Right lobe of liver (tissue), 6 donors: ENCODE data around the gene WDR27. TPM values are rescaled to one million over a fixed set of nuclear protein-coding genes. Genes with fewer than 3 reads are reported as not detected.

Experiments used
- ATAC-seq, 4 donors: fragments of 200-7000 bp; cut with Tn5 transposase; one replicate each; pipeline ENCODE4 v1.9.1; 2020; ENCODE audit warnings: mild to moderate bottlenecking in 4 of 4, moderate library complexity in 4 of 4
- DNase-seq, 3 donors: peaks; one replicate each; pipeline ENCODE4 v3.0.0-alpha.2; 2020
- H3K27ac ChIP-seq, 3 donors: fragments of 200-600 bp; one replicate each; pipeline ENCODE4 v1.8.0; 2022
- H3K27me3 ChIP-seq, 2 donors: fragments of 200-600 bp; one replicate each; pipeline ENCODE4 v1.8.0; 2022
- H3K36me3 ChIP-seq, 4 donors: fragments of 200-600 bp; sonication (generic) in 1 of 4; one replicate each; pipeline versions ENCODE4 v1.5.1 to v1.8.0; 2017 to 2022; ENCODE audit warnings: control low read depth in 1 of 4
- H3K4me1 ChIP-seq, 4 donors: fragments of 200-600 bp; sonication (generic) in 1 of 4; one replicate each; pipeline versions ENCODE4 v1.5.1 to v1.8.0; 2017 to 2022; ENCODE audit warnings: control low read depth in 1 of 4
- H3K4me3 ChIP-seq, 3 donors: fragments of 200-600 bp; one replicate each; pipeline ENCODE4 v1.8.0; 2022
- H3K9me3 ChIP-seq, 4 donors: fragments of 200-600 bp; sonication (generic) in 1 of 4; one replicate each; pipeline versions ENCODE4 v1.5.1 to v1.8.0; 2017 to 2022; ENCODE audit warnings: control low read depth in 1 of 4
- CTCF ChIP-seq, 4 donors: fragments of 200-600 bp in 3 of 4; fragments of 450-650 bp in 1 of 4; IDR thresholded peaks; one replicate each; pipeline versions ENCODE4 v1.5.1 to v1.8.0; 2016 to 2022; ENCODE audit warnings: antibody characterized with exemption in 4 of 4, mild to moderate bottlenecking in 2 of 4
- POLR2A ChIP-seq: fragments of 450-650 bp; IDR thresholded peaks from one replicate; pipeline ENCODE4 v1.6.1; 2017; ENCODE audit warnings: antibody characterized with exemption, mild to moderate bottlenecking
- WGBS: methylation state at CpG from one replicate; pipeline ENCODE4 v1.1.6; 2018; ENCODE audit warnings: low coverage, low lambda C conversion rate; ENCODE audit not compliant: insufficient coverage; ENCODE audit errors: missing lambda C conversion rate; 5-methylcytosine and 5-hydroxymethylcytosine counted together
- intact Hi-C, 2 donors: fragments of 100-400 bp; cut with DNase I; formaldehyde crosslinking; loops; one replicate each; pipeline versions ENCODE4 v1.11.2 to v1.14.1; 2022
- total RNA-seq, 6 experiments: library from RNA; depleted of rRNA in 2 of 6; stranded (reverse); fragments of >200 nt in 2 of 6; fragmentation: NEBNext Ultra II Directional in 3 of 6; extraction: Animal tissue kit (Norgen Biotek cat#: 25700) in 3 of 6; gene quantifications; one replicate each; pipeline versions ENCODE4 v1.1.0 to v1.2.4, GENCODE V29; 2016 to 2023
- donor health status: DM: no; HTN: yes; CAD: no.
- donor health status: DM: no; HTN: no; CAD: no.
- donor health status: DM: no; HTN: no; CAD: no.
- donor health status: DM: no; HTN: yes; CAD: no.
- donor health status: DM: no; HTN: yes; CAD: no.

The WDR27 gene
- total RNA-seq, 6 experiments from 2014 or later: 8.2 to 26.8 (median 12.7) TPM

- H3K4me1 ChIP-seq: no peaks in the 10 kb centered on the region
- intact Hi-C loops: no loop called here
These were observed 249.5 kb downstream of the WDR27 start for GRCh38 chr6:169452117-169452868.

GRCh38 chr6:169451065-169451838 is 250.6 kb downstream of the WDR27 start:
- DNase-seq (no peak), ATAC-seq (no peak)
- Histone ChIP-seq H3K27me3 (no peaks in the 10 kb centered on the region), H3K36me3 (no peaks in the 10 kb centered on the region), H3K9me3 (no peaks in the 10 kb centered on the region), H3K27ac (peak overlapping the region in 1 of 3 donors; percentile 7), H3K4me3 (no peak overlapping the region), H3K4me1 (no peaks in the 10 kb centered on the region)
- WGBS: 81% methylated on average over 14 of the region's 14 CpGs
- TF ChIP-seq POLR2A (no peak), CTCF (IDR thresholded peaks at IDR 0.05) (no peak)
- intact Hi-C loops: no loop called here

More at GRCh38 chr6:169452117-169452868, 249.5 kb downstream of the WDR27 start:
- Histone ChIP-seq H3K4me3 (no peak overlapping the region), H3K9me3 (no peaks in the 10 kb centered on the region), H3K36me3 (no peaks in the 10 kb centered on the region), H3K27ac (peak overlapping the region in 1 of 3 donors; percentile 7), H3K27me3 (no peaks in the 10 kb centered on the region)
- peak in 1 of 4 donors; percentile 25 for ATAC-seq
- WGBS: 75% methylated on average over 20 of the region's 36 CpGs
- no peak for DNase-seq
- no peak for TF ChIP-seq CTCF (IDR thresholded peaks at IDR 0.05)
- no peak for TF ChIP-seq POLR2A

- intact Hi-C loops: no loop called here
- 78% methylated on average over 4 of the region's 12 CpGs for WGBS
These were observed 251.7 kb downstream of the WDR27 start for GRCh38 chr6:169450097-169450496.

GRCh38 chr6:169449221-169449620 is 252.6 kb downstream of the WDR27 start:
- Histone ChIP-seq H3K9me3 (no peaks in the 10 kb centered on the region), H3K27ac (no peak overlapping the region), H3K27me3 (no peaks in the 10 kb centered on the region), H3K36me3 (no peaks in the 10 kb centered on the region), H3K4me3 (no peak overlapping the region), H3K4me1 (no peaks in the 10 kb centered on the region)
- 71% methylated on average over 4 of the region's 6 CpGs for WGBS
- intact Hi-C loops: no loop called here
- TF ChIP-seq POLR2A (no peak), CTCF (IDR thresholded peaks at IDR 0.05) (no peak)
- DNase-seq (no peak), ATAC-seq (no peak)

More at GRCh38 chr6:169450097-169450496, 251.7 kb downstream of the WDR27 start:
- H3K36me3 ChIP-seq: no peaks in the 10 kb centered on the region
- no peak for TF ChIP-seq CTCF (IDR thresholded peaks at IDR 0.05)
- no peak for DNase-seq
- no peak overlapping the region for H3K4me3 ChIP-seq
- no peaks in the 10 kb centered on the region for H3K9me3 ChIP-seq
- H3K27ac ChIP-seq: no peak overlapping the region
- H3K4me1 ChIP-seq: no peaks in the 10 kb centered on the region
- H3K27me3 ChIP-seq: no peaks in the 10 kb centered on the region
- ATAC-seq: no peak
